ENCODE results near the gene LPCAT2.

The LPCAT2 gene

DNA sequence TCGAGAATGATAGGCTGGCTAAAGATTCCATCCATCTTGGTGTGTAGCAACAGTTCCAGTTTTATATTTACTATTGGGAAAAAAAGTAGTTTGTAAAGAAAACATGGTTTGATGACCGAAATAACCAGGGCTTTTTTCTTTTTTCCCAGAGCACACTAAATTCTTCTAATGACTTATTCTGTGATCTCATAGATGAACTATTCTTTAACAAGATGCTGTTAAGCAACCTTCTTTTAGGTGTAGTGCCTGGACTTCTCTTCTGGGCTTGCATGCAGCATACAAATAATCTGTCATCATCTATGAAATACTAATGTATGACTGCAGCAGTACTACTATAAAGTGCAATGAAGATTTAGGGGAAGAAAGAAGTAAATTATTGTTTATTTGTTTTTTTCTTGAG is 46.6 kb downstream of the LPCAT2 start:
- TF ChIP-seq CREB1 (IDR thresholded peaks at IDR 0.05; ENCODE audit: low read depth), result no peak

DNA sequence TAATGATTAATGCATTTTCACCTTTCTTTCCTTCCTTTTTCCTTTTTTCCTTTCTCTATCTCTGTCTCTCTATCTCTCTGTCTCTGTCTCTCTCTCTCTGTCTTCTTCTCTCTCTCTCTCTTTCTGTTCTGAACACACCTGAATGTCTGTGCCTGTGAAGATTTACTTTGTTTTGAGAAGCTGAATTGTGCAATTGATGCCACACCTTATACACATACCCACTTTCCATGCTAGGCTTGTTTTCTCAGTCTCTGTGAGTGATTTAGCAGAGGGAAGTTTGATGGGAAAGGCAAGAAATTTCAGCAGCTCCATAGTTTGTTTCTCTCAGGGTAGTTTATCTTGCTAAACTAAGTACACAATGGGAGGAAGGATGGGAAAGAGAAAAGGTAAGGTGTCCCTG is 48.3 kb downstream of the LPCAT2 start:
- TF ChIP-seq RAD21 (IDR thresholded peaks at IDR 0.05; ENCODE audit: low read depth), result no peak
- TF ChIP-seq NFIC (IDR thresholded peaks at IDR 0.05), result no peak
- TF ChIP-seq ZBTB7A (IDR thresholded peaks at IDR 0.05; ENCODE audit: low read depth), result no peak
- TF ChIP-seq, protein P1, sequence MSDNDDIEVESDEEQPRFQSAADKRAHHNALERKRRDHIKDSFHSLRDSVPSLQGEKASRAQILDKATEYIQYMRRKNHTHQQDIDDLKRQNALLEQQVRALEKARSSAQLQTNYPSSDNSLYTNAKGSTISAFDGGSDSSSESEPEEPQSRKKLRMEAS (IDR thresholded peaks at IDR 0.05), result no peak
- TF ChIP-seq CEBPB (IDR thresholded peaks at IDR 0.05), result no peak
- TF ChIP-seq TEAD4 (IDR thresholded peaks at IDR 0.05), result no peak
- TF ChIP-seq, protein P2, sequence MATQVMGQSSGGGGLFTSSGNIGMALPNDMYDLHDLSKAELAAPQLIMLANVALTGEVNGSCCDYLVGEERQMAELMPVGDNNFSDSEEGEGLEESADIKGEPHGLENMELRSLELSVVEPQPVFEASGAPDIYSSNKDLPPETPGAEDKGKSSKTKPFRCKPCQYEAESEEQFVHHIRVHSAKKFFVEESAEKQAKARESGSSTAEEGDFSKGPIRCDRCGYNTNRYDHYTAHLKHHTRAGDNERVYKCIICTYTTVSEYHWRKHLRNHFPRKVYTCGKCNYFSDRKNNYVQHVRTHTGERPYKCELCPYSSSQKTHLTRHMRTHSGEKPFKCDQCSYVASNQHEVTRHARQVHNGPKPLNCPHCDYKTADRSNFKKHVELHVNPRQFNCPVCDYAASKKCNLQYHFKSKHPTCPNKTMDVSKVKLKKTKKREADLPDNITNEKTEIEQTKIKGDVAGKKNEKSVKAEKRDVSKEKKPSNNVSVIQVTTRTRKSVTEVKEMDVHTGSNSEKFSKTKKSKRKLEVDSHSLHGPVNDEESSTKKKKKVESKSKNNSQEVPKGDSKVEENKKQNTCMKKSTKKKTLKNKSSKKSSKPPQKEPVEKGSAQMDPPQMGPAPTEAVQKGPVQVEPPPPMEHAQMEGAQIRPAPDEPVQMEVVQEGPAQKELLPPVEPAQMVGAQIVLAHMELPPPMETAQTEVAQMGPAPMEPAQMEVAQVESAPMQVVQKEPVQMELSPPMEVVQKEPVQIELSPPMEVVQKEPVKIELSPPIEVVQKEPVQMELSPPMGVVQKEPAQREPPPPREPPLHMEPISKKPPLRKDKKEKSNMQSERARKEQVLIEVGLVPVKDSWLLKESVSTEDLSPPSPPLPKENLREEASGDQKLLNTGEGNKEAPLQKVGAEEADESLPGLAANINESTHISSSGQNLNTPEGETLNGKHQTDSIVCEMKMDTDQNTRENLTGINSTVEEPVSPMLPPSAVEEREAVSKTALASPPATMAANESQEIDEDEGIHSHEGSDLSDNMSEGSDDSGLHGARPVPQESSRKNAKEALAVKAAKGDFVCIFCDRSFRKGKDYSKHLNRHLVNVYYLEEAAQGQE (IDR thresholded peaks at IDR 0.05; ENCODE audit: low read depth), result no peak
- TF ChIP-seq FOXM1 (IDR thresholded peaks at IDR 0.05; ENCODE audit: borderline replicate concordance, low read depth), result no peak
- TF ChIP-seq CREB1 (IDR thresholded peaks at IDR 0.05; ENCODE audit: low read depth), result no peak
- TF ChIP-seq EP300 (IDR thresholded peaks at IDR 0.05; ENCODE audit: borderline replicate concordance), result no peak
- TF ChIP-seq, protein P3, sequence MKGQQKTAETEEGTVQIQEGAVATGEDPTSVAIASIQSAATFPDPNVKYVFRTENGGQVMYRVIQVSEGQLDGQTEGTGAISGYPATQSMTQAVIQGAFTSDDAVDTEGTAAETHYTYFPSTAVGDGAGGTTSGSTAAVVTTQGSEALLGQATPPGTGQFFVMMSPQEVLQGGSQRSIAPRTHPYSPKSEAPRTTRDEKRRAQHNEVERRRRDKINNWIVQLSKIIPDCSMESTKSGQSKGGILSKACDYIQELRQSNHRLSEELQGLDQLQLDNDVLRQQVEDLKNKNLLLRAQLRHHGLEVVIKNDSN (IDR thresholded peaks at IDR 0.05), result no peak
- TF ChIP-seq TCF12 (IDR thresholded peaks at IDR 0.05; ENCODE audit: low read depth), result no peak
- TF ChIP-seq EGR1 (IDR thresholded peaks at IDR 0.05), result no peak
- no peak for TF ChIP-seq YY1 (IDR thresholded peaks at IDR 0.05; ENCODE audit: low read depth)

DNA sequence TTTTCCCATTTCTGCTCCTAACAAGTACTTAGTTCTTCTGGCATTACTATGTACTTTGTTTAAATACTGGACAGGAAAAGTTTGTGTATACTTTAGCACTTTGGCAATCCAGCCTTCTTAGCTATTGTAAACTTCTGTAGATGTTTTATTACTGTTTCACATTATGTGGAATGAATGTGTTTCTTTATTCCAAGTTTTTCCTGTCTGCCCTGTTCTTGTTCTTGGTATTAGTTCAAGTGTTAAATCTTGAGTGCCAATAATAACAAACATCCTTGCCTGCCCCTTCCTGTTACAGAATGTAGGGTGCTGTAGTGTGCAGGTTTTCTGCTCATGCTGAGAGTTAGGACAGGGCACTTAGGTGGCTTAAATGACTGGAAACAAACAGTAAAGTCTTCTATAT is 50.4 kb downstream of the LPCAT2 start:
- TF ChIP-seq CEBPB (IDR thresholded peaks at IDR 0.05), result no peak
- no peak for TF ChIP-seq EP300 (IDR thresholded peaks at IDR 0.05; ENCODE audit: borderline replicate concordance)
- TF ChIP-seq NFIC (IDR thresholded peaks at IDR 0.05), result no peak
- no peak for TF ChIP-seq TAF1 (IDR thresholded peaks at IDR 0.05; ENCODE audit: low read depth)
- TF ChIP-seq YY1 (IDR thresholded peaks at IDR 0.05; ENCODE audit: low read depth), result no peak
- no peak for TF ChIP-seq TCF12 (IDR thresholded peaks at IDR 0.05; ENCODE audit: low read depth)
- TF ChIP-seq, protein P1 (IDR thresholded peaks at IDR 0.05), result no peak
- TF ChIP-seq TEAD4 (IDR thresholded peaks at IDR 0.05), result no peak
- TF ChIP-seq EGR1 (IDR thresholded peaks at IDR 0.05), result no peak
- TF ChIP-seq, protein P2 (IDR thresholded peaks at IDR 0.05; ENCODE audit: low read depth), result no peak
- TF ChIP-seq RAD21 (IDR thresholded peaks at IDR 0.05; ENCODE audit: low read depth), result no peak
- no peak for TF ChIP-seq ZBTB7A (IDR thresholded peaks at IDR 0.05; ENCODE audit: low read depth)
- no peak for TF ChIP-seq CREB1 (IDR thresholded peaks at IDR 0.05; ENCODE audit: low read depth)
- no peak for TF ChIP-seq FOXM1 (IDR thresholded peaks at IDR 0.05; ENCODE audit: borderline replicate concordance, low read depth)
- TF ChIP-seq, protein P3 (IDR thresholded peaks at IDR 0.05), result no peak

DNA sequence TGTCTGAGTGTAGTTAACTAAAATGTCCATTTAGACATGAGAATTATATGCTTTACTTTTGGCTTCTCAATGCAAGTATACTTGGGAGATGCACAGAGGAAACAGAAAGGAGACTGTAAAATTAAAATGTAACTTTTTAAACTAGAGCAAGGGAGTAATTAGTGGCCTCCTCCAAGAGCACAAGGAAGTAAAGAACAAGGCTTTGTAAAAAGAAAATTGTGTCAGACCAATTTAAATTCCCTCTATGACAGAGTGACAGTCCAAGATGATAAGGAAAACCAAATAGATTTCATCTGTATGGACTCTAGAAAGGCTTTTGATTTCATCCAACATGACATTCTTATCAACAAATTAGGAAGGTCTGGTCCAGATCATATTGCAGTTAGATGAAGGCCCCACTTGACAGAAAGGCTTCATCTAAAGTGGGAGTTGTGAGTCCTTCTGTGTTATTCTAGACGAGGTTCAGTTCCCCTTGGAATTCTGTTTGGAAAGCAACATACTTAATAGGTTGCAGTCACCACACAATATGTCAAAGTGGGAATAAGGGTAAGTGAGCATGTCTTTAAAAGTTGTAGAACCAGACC is 51.2 kb downstream of the LPCAT2 start:
- TF ChIP-seq ZBTB7A (IDR thresholded peaks at IDR 0.05; ENCODE audit: low read depth) (no peak), EGR1 (IDR thresholded peaks at IDR 0.05) (no peak), NFIC (IDR thresholded peaks at IDR 0.05) (no peak), EP300 (IDR thresholded peaks at IDR 0.05; ENCODE audit: borderline replicate concordance) (no peak), TAF1 (IDR thresholded peaks at IDR 0.05; ENCODE audit: low read depth) (no peak), TEAD4 (IDR thresholded peaks at IDR 0.05) (no peak), YY1 (IDR thresholded peaks at IDR 0.05; ENCODE audit: low read depth) (no peak)
- TF ChIP-seq, protein P2 (IDR thresholded peaks at IDR 0.05; ENCODE audit: low read depth), result no peak
